Endothelial cell (in vitro differentiated cells): ENCODE results near the gene DOCK6. TPM values are rescaled to one million over a fixed set of nuclear protein-coding genes. Genes with fewer than 3 reads are reported as not detected.
A peak's percentile ranks its signal among the peaks of the same experiment; 100 is the strongest.

Experiments
- DNase-seq: peaks from one replicate; pipeline ENCODE4 v3.0.0; 2021; ENCODE audit warnings: low spot score
- H3K27ac Mint-ChIP-seq: one replicate; pipeline ENCODE4 v1.8.0; 2021; ENCODE audit warnings: mixed read lengths, inconsistent platforms; ENCODE audit not compliant: unreplicated experiment
- H3K27me3 Mint-ChIP-seq: one replicate; pipeline ENCODE4 v1.8.0; 2021; ENCODE audit warnings: mild to moderate bottlenecking, moderate library complexity, mixed read lengths, inconsistent platforms; ENCODE audit not compliant: unreplicated experiment
- H3K36me3 Mint-ChIP-seq: one replicate; pipeline ENCODE4 v1.8.0; 2021; ENCODE audit warnings: mild to moderate bottlenecking, low read depth, mixed read lengths, inconsistent platforms; ENCODE audit not compliant: unreplicated experiment
- H3K4me1 Mint-ChIP-seq: one replicate; pipeline ENCODE4 v1.8.0; 2021; ENCODE audit warnings: mild to moderate bottlenecking, mixed read lengths, inconsistent platforms; ENCODE audit not compliant: unreplicated experiment
- H3K4me3 Mint-ChIP-seq: one replicate; pipeline ENCODE4 v1.8.0; 2021; ENCODE audit warnings: mild to moderate bottlenecking, mixed read lengths, inconsistent platforms; ENCODE audit not compliant: unreplicated experiment
- H3K9me3 Mint-ChIP-seq: one replicate; pipeline ENCODE4 v1.8.0; 2021; ENCODE audit warnings: mixed read lengths, inconsistent platforms; ENCODE audit not compliant: unreplicated experiment
- total RNA-seq: library from RNA; stranded (reverse); fragmentation: NEBNext Ultra II Directional; extraction: Animal tissue kit (Norgen Biotek cat#: 25700); gene quantifications from one replicate; pipeline ENCODE4 v1.2.1, GENCODE V29; 2021; ENCODE audit not compliant: unreplicated experiment
- TF ChIP-seq, protein P1 (sequence below): fragments of 200-600 bp; sonication (generic); IDR thresholded peaks from one replicate; pipeline ENCODE4 v1.5.0; 2021; ENCODE audit warnings: antibody characterized with exemption; ENCODE audit not compliant: unreplicated experiment

Gene DOCK6
- total RNA-seq, 1 donor from 2014 or later: 411 TPM

DNA sequence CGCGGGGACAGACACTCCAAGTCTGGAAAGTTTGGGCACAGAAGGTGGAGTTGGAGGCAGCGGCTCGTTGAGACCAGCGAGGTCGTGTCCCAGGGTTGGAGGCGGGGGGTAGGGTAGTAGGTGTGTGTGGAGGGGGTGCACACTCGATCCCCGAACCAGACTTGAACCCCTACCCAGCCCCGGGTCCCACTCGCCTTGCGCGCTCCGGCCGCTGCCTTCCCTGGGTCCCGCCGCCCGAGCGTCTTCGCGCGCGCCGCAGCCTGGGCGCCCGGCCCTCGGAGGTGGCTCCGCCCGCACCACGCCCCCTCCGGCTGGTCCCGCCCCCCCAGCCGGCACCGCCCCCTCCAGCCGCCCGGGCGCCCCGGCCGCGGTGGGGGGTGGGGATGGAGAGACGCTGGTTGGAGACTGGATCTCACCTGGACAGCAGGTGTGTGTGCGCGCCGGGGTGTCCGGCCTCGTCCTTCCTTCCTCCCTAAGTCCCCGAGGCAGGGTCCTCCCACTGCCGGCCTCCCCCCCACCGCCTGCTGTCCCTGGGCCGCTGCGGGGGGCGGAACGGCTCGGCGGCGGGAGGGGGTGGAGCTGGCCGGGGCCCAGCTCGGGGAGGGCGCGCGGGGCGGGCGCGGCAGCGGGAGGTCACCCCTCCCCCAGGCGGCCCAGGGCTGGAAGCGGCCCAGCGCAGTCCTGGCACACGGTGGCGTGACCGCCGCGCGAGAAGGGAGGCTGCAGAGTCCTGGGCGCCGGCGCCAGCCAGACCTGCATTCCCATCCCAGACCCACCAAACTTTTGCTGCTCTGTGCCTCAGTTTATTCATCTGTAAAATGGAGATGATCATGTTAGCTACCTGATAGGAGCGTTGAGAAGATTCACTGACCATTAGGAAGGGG, 64.8 kb downstream of the DOCK6 start, which contains the start of gene KANK2:
Gene KANK2 (minus strand): TSS at position 255 of the 884 bp plus-strand sequence. CDS start 3,034 bp downstream, outside the sequence.
- H3K27ac Mint-ChIP-seq: peak within 1 kb of the TSS; percentile 64

DNA sequence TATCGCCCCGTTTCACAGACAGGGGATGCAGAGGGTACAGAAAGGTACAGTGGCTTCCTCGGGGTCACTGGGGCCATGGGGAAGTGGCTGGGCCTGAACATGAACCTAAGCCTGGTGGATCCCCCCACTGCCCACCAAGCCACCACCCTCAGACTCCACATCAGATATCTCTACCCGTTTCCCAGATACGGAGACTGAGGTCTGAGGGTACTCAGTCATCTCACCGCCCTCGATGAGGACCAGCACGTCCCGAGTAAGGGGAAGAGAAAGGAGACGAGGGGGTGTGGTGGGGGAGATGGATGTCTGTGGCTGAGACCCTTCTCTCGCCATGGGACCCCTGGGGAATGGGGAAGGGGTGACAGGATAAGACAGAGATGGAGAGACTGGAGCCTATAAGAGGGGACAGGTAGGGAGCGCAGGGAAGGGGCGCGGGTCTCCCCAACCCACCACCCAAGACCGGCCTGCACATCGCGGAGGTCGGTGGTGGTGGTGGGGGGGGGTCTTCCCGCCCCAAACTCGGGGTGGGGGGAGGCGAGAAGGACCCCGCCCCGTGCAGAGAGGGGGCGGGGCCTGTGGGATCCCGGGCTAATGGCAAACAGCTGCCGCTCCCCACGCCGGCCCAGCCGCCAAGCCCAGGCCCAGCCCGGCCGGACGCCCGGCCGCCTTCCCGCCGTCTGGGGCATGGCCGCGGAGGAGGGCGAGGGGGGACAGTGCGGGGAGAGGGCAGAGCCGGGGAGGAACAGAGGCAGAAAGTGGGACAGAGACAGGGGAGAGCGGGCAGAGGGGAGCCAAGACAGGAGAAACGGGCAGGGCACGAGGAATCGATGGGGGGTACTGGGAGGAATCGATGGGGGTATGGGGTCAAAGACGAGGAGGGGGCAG, 65.7 kb downstream of the DOCK6 start:
- DNase-seq: peak; percentile 49
- TF ChIP-seq, protein P1, sequence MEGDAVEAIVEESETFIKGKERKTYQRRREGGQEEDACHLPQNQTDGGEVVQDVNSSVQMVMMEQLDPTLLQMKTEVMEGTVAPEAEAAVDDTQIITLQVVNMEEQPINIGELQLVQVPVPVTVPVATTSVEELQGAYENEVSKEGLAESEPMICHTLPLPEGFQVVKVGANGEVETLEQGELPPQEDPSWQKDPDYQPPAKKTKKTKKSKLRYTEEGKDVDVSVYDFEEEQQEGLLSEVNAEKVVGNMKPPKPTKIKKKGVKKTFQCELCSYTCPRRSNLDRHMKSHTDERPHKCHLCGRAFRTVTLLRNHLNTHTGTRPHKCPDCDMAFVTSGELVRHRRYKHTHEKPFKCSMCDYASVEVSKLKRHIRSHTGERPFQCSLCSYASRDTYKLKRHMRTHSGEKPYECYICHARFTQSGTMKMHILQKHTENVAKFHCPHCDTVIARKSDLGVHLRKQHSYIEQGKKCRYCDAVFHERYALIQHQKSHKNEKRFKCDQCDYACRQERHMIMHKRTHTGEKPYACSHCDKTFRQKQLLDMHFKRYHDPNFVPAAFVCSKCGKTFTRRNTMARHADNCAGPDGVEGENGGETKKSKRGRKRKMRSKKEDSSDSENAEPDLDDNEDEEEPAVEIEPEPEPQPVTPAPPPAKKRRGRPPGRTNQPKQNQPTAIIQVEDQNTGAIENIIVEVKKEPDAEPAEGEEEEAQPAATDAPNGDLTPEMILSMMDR: no peak
- no peaks in the 10 kb centered on the region for H3K9me3 Mint-ChIP-seq
- peaks cover 24% of the 10 kb centered on the region for H3K36me3 Mint-ChIP-seq
- peak overlapping the region; percentile 36 for H3K27ac Mint-ChIP-seq
- peaks cover 10% of the 10 kb centered on the region for H3K27me3 Mint-ChIP-seq
- peaks cover 14% of the 10 kb centered on the region for H3K4me1 Mint-ChIP-seq
- H3K4me3 Mint-ChIP-seq: peak overlapping the region; percentile 93

More for the DNA sequence above, 64.8 kb downstream of the DOCK6 start, which contains the start of gene KANK2:
- Mint-ChIP-seq H3K4me1 (peaks cover 14% of the 10 kb centered on the region), H3K36me3 (peaks cover 20% of the 10 kb centered on the region), H3K4me3 (peak within 1 kb of the TSS; percentile 93), H3K9me3 (no peaks in the 10 kb centered on the region), H3K27me3 (peaks cover 12% of the 10 kb centered on the region)
- DNase-seq: peak; percentile 88
- TF ChIP-seq, protein P1: peak; percentile 21

DNA sequence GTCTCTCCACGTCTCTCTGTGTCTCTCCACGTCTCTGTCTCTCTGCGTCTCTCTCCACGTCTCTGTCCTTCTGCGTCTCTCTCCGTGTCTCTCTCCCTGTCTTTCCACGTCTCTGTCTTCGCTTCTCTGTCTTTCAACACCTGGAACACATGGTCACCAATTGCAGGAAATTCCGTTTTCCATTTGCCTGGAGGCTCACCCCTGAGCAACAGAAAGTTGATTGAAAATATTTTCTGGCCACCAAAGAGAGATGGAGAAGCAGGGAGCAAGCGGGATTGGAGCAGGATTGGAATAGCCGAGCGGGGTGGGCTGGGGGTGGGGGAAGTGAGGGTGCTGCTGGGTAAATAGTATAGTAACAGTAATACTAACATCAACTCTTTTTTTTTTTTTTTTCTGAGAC, 66.6 kb downstream of the DOCK6 start:
- H3K4me3 Mint-ChIP-seq: peak overlapping the region; percentile 82
- no peak for DNase-seq
- no peaks in the 10 kb centered on the region for H3K9me3 Mint-ChIP-seq
- peak overlapping the region; percentile 90 for H3K27ac Mint-ChIP-seq
- peaks cover 8% of the 10 kb centered on the region for H3K27me3 Mint-ChIP-seq
- TF ChIP-seq, protein P1: no peak
- H3K36me3 Mint-ChIP-seq: peaks cover 28% of the 10 kb centered on the region
- peaks cover 14% of the 10 kb centered on the region for H3K4me1 Mint-ChIP-seq

DNA sequence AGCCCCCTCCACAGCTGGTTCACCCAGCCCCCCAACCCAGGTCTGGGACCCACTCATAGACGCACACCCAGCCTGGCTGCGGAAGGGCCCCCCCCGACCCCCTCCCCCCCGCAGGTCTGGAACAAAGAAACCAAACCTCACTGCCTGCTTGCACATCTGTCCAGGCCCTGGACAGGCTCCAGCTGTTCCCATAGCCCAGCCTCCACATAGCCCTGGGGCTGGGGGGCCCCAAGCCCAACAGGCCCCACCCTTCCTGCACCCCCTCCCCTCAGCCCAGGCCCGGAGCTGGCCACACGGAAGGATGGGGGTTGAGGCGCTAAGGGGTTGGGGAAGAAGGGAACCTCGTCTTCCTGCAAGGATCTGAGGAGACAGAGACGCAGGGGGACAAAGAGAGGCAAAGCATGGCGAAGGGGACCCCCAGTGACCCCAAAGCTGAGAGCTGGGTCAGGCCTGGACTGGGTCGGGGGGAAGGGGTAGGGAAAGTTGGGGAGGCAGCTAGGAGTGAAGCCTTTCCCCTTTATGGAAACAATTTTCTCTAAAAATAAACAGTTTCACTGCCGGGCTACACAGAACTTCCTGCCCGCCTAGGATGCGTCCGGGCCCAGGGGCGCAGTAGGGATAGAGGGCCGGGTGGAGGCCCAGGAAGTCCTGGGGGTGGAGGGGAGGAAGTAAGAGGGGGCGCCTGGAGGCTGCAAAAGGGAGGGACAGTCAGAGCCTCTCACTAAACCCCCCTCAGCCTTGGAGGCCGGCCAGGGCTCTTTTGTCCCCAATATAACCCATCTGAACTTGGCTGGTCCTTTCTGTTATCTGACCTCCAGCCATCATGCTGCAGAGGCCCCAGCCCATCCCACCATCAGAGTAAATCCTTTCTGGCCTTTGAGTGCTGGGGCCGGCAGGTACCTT, 67.4 kb downstream of the DOCK6 start:
- TF ChIP-seq, protein P1: no peak

More for the DNA sequence above, 67.4 kb downstream of the DOCK6 start:
- peaks cover 8% of the 10 kb centered on the region for H3K27me3 Mint-ChIP-seq
- H3K27ac Mint-ChIP-seq: peak overlapping the region; percentile 52
- H3K36me3 Mint-ChIP-seq: peaks cover 29% of the 10 kb centered on the region
- H3K9me3 Mint-ChIP-seq: no peaks in the 10 kb centered on the region
- peaks cover 14% of the 10 kb centered on the region for H3K4me1 Mint-ChIP-seq
- DNase-seq: no peak
- H3K4me3 Mint-ChIP-seq: no peak overlapping the region
